ENCODE measurements around the gene PLXNC1.
A peak's percentile ranks its signal among the peaks of the same experiment; 100 is the strongest.

PLXNC1 gene

DNA sequence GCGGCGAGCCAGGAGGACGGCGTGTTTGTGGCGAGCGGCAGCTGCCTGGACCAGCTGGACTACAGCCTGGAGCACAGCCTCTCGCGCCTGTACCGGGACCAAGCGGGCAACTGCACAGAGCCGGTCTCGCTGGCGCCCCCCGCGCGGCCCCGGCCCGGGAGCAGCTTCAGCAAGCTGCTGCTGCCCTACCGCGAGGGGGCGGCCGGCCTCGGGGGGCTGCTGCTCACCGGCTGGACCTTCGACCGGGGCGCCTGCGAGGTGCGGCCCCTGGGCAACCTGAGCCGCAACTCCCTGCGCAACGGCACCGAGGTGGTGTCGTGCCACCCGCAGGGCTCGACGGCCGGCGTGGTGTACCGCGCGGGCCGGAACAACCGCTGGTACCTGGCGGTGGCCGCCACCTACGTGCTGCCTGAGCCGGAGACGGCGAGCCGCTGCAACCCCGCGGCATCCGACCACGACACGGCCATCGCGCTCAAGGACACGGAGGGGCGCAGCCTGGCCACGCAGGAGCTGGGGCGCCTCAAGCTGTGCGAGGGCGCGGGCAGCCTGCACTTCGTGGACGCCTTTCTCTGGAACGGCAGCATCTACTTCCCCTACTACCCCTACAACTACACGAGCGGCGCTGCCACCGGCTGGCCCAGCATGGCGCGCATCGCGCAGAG lies 873 bp downstream of the PLXNC1 start:
- no peak overlapping the region for H3K9ac ChIP-seq (ENCODE audit: low read depth, low read length)
- peaks cover 12% of the 10 kb centered on the region; the same call in 1 of the 2 replicates for H3K4me1 ChIP-seq (ENCODE audit: insufficient read depth, low read length)
- H3K4me3 ChIP-seq (ENCODE audit: low read length): peak overlapping the region; percentile 64
- H3K27ac ChIP-seq (ENCODE audit: low read length): no peak overlapping the region
- peaks cover 95% of the 10 kb centered on the region for H3K27me3 ChIP-seq (ENCODE audit: insufficient read depth, low read length)
- no peaks in the 10 kb centered on the region for H3K36me3 ChIP-seq (ENCODE audit: insufficient read depth, low read depth, low read length)
- H3K9me3 ChIP-seq (ENCODE audit: insufficient read depth, low read depth, low read length): no peaks in the 10 kb centered on the region

DNA sequence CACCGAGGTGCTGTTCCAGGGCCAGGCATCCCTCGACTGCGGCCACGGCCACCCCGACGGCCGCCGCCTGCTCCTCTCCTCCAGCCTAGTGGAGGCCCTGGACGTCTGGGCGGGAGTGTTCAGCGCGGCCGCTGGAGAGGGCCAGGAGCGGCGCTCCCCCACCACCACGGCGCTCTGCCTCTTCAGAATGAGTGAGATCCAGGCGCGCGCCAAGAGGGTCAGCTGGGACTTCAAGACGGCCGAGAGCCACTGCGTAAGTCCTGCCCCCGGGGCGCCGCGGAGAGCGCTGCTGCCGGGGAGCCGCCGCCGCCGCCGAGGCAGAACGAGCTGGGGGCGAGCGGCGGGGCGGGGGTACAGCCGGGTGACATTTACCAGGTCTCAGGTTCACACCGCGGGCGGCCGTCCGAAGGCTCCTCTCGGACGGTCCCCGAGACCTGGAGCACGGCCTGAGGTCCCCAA lies 1.4 kb downstream of the PLXNC1 start:
- H3K36me3 ChIP-seq (ENCODE audit: insufficient read depth, low read depth, low read length): no peaks in the 10 kb centered on the region
- H3K27ac ChIP-seq (ENCODE audit: low read length): no peak overlapping the region
- H3K9ac ChIP-seq (ENCODE audit: low read depth, low read length): no peak overlapping the region
- H3K27me3 ChIP-seq (ENCODE audit: insufficient read depth, low read length): peaks cover 95% of the 10 kb centered on the region
- H3K9me3 ChIP-seq (ENCODE audit: insufficient read depth, low read depth, low read length): no peaks in the 10 kb centered on the region
- peak overlapping the region; percentile 64 for H3K4me3 ChIP-seq (ENCODE audit: low read length)
- peaks cover 12% of the 10 kb centered on the region; the same call in 1 of the 2 replicates for H3K4me1 ChIP-seq (ENCODE audit: insufficient read depth, low read length)

DNA sequence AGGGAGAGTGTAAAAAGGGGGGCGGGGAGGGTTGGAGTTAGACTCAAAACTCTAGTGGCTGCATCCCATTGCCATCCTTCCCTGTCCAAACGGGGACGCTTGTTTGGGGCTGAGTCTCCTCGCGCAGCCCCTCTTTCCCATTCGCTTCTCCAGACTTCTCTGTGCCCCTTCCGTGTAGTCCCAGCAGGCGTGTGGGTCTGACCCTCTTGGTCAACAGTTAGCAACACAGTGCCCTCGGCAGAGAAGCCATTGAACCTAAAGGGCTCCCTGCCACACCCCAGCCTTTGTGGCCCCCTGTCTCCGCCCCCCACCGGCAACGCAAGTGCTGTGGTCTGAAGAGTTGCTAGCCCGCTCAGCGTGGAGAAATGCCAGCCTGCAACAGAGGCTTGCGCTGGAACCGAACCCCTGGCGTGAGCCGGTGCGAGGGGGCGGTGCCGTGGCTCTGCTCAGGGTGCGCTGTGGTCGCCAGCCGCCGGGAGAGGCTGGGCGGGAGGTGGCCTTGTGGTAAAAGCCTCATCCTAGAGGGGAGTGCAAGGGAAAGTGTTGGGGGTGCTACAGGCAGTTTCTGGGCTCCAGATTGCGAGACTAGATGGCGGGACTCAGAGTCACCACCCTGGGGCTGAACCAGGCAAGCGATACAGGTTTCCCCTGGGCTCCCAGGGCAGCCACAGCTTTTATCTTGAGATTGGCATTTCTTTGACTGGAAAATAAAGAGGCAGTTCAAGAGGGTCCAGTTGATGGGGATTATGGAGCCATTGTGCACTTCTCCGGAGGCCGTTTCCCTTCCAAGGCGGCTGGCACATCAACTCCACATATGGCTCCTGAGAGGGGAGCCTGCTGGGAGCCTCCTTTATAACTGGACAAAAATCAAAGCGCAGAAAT lies 2.1 kb downstream of the PLXNC1 start:
- H3K36me3 ChIP-seq (ENCODE audit: insufficient read depth, low read depth, low read length): no peaks in the 10 kb centered on the region
- peak overlapping the region; percentile 64 for H3K4me3 ChIP-seq (ENCODE audit: low read length)
- H3K27ac ChIP-seq (ENCODE audit: low read length): no peak overlapping the region
- H3K9ac ChIP-seq (ENCODE audit: low read depth, low read length): no peak overlapping the region
- H3K9me3 ChIP-seq (ENCODE audit: insufficient read depth, low read depth, low read length): no peaks in the 10 kb centered on the region
- H3K27me3 ChIP-seq (ENCODE audit: insufficient read depth, low read length): peaks cover 95% of the 10 kb centered on the region
- peaks cover 12% of the 10 kb centered on the region; the same call in 1 of the 2 replicates for H3K4me1 ChIP-seq (ENCODE audit: insufficient read depth, low read length)

DNA sequence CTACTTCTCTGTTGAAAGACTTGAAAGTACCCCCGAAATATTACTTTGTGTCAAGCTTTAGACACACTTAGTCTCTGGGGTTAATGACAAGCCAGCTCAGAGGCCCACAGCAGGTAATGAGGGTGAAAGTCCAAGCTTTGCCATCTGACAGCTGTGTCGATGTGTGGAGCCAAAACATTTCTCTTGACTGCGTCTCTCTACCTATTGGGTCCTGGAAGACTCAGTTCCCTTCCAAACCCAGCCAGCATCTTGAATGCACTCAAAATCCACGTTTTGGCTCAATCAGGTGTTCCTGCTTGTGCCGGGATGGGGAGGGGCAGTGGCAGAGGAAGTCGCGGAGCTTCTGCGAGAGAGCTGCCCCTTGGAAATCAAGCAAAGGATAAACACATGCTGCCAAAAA lies 3.2 kb downstream of the PLXNC1 start:
- H3K9ac ChIP-seq (ENCODE audit: low read depth, low read length): no peak overlapping the region
- peaks cover 94% of the 10 kb centered on the region for H3K27me3 ChIP-seq (ENCODE audit: insufficient read depth, low read length)
- peak overlapping the region; percentile 64; the same call in 1 of the 2 replicates for H3K4me3 ChIP-seq (ENCODE audit: low read length)

DNA sequence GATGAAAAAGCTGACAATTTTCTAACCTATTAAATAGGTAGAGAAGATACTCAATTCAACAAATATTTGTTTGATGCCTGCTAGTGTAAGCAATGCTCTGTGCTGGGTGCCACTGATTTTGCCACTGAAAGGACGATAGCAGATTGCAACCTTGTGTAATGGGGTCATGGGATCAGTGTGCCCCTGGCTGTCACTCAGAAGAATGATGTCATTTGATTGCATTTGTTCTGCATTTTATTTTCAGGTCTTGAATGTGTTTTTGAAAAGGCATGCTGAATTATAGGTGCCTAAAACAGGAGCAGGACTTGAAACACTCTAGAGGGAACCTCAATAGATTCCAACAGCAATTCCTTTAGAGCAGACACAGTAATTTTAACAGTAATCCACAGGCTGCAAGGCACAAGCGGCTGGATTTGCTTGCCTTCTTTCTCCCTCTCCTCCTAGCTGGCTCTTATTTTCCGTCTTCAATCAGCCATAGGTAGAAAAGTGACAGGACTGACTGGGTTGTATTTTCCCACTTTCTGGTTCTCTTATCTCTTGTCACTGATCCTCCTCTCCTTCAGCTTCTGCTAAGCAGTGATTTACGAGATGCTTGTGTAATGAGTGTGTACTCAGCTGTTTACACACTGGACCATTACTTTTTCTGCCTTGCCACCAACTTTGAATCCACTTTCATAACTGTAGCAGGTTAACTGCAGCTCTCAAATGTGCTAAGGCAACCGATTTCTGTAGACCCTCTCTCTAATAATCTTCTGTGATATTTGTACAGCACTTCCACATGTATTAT lies 4.1 kb downstream of the PLXNC1 start:
- no peak overlapping the region for H3K27ac ChIP-seq (ENCODE audit: low read length)
- no peaks in the 10 kb centered on the region for H3K36me3 ChIP-seq (ENCODE audit: insufficient read depth, low read depth, low read length)
- no peak overlapping the region; the same call in 1 of the 2 replicates for H3K4me3 ChIP-seq (ENCODE audit: low read length)
- H3K27me3 ChIP-seq (ENCODE audit: insufficient read depth, low read length): peaks cover 93% of the 10 kb centered on the region
- no peak overlapping the region for H3K9ac ChIP-seq (ENCODE audit: low read depth, low read length)
- H3K4me1 ChIP-seq (ENCODE audit: insufficient read depth, low read length): peaks cover 12% of the 10 kb centered on the region; the same call in 1 of the 2 replicates
- no peaks in the 10 kb centered on the region for H3K9me3 ChIP-seq (ENCODE audit: insufficient read depth, low read depth, low read length)

More for the DNA sequence above, 3.2 kb downstream of the PLXNC1 start:
- peaks cover 12% of the 10 kb centered on the region; the same call in 1 of the 2 replicates for H3K4me1 ChIP-seq (ENCODE audit: insufficient read depth, low read length)
- no peaks in the 10 kb centered on the region for H3K36me3 ChIP-seq (ENCODE audit: insufficient read depth, low read depth, low read length)
- no peaks in the 10 kb centered on the region for H3K9me3 ChIP-seq (ENCODE audit: insufficient read depth, low read depth, low read length)
- H3K27ac ChIP-seq (ENCODE audit: low read length): no peak overlapping the region

DNA sequence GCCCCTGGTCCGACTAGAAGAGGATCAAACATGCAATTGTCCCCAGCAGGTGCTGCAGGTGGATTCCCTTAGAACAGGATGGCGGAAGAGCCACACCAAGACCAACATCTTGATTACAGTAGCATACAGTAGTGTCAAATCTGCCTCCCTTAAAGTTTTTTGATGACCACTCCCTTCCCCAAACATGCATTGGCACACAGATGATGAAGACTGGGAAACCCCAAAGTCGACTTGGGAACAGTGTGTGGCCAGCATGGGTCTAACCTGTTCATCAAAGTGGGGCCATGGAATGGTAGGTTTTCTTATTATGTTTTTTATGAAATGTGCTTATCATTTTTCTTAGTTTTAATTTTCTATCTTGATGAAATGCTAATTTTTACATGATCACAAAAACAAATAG lies 8.8 kb downstream of the PLXNC1 start:
- Histone ChIP-seq H3K36me3 (ENCODE audit: insufficient read depth, low read depth, low read length) (no peaks in the 10 kb centered on the region), H3K27ac (ENCODE audit: low read length) (no peak overlapping the region), H3K4me1 (ENCODE audit: insufficient read depth, low read length) (peaks cover 7% of the 10 kb centered on the region; the same call in 1 of the 2 replicates), H3K27me3 (ENCODE audit: insufficient read depth, low read length) (peaks cover 76% of the 10 kb centered on the region), H3K9ac (ENCODE audit: low read depth, low read length) (no peak overlapping the region), H3K4me3 (ENCODE audit: low read length) (no peak overlapping the region), H3K9me3 (ENCODE audit: insufficient read depth, low read depth, low read length) (no peaks in the 10 kb centered on the region)

DNA sequence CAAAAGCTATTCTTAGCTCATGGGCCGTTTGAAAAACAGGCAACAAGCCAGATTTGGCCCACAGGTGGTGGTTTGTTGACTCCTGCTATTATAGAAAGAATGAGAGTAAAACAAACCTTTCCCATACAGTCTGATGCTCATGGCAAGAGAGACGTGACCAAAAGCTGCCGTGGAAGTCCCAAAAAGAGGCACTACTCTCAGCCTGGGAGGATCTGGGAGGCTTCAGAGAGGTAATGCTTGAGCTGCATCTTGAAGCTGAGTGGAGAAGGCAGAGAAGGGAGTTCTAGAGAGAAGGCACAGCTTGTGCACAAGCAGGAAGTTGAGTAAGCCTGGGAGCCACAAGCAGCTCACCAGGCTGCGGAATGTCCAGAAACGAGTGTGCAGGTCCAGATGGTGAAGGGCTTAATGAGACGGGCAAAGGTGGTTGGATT lies 9.6 kb downstream of the PLXNC1 start:
- no peaks in the 10 kb centered on the region for H3K9me3 ChIP-seq (ENCODE audit: insufficient read depth, low read depth, low read length)
- H3K36me3 ChIP-seq (ENCODE audit: insufficient read depth, low read depth, low read length): no peaks in the 10 kb centered on the region
- no peak overlapping the region for H3K27ac ChIP-seq (ENCODE audit: low read length)
- H3K27me3 ChIP-seq (ENCODE audit: insufficient read depth, low read length): peaks cover 74% of the 10 kb centered on the region
- H3K4me1 ChIP-seq (ENCODE audit: insufficient read depth, low read length): no peaks in the 10 kb centered on the region
- H3K9ac ChIP-seq (ENCODE audit: low read depth, low read length): no peak overlapping the region
- H3K4me3 ChIP-seq (ENCODE audit: low read length): no peak overlapping the region

DNA sequence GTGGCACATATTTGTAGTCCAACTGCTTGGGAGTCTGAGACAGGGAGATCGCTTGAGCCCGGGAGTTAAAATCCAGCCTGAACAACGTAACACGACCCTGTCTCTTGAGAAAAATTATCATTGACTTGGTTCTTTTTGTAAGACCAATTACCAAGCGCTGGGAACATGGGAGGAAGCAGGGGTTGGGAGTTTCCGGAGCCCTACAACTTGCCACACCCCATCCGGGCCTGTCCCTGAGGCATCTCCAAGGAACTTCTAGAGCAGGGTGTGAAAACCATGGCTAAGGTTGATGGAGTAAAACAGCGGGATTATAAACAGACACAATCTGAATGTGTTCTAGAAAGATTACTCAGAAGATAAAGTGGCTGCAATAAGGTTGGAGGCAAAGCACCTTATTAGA lies 10.3 kb downstream of the PLXNC1 start:
- H3K9ac ChIP-seq (ENCODE audit: low read depth, low read length): no peak overlapping the region

DNA sequence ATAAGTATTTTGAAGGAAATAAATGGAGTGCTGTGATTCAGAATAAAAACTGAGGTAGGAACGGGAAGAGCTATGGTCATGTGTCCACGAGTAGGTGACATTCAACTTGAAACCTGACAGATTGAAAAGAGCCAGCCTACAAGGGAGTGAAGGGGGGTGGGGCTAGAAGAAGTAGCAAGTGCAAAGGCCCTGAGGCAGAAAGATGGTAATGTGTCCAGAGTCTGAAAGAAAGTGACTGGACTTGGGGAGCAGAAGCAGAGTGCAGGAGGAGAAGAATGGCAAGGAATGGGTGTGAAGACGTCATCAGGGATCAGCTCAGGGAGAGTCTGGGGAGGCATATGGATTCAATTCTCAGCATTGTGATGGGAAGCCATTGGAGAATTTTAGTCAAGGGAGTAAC lies 13.7 kb downstream of the PLXNC1 start:
- no peak overlapping the region for H3K4me3 ChIP-seq (ENCODE audit: low read length)
- H3K27me3 ChIP-seq (ENCODE audit: insufficient read depth, low read length): peaks cover 74% of the 10 kb centered on the region
- H3K4me1 ChIP-seq (ENCODE audit: insufficient read depth, low read length): peaks cover 18% of the 10 kb centered on the region
- no peaks in the 10 kb centered on the region for H3K9me3 ChIP-seq (ENCODE audit: insufficient read depth, low read depth, low read length)
- no peaks in the 10 kb centered on the region for H3K36me3 ChIP-seq (ENCODE audit: insufficient read depth, low read depth, low read length)
- H3K9ac ChIP-seq (ENCODE audit: low read depth, low read length): no peak overlapping the region
- H3K27ac ChIP-seq (ENCODE audit: low read length): no peak overlapping the region

More for the DNA sequence above, 10.3 kb downstream of the PLXNC1 start:
- no peak overlapping the region for H3K4me3 ChIP-seq (ENCODE audit: low read length)
- H3K27ac ChIP-seq (ENCODE audit: low read length): no peak overlapping the region
- H3K9me3 ChIP-seq (ENCODE audit: insufficient read depth, low read depth, low read length): no peaks in the 10 kb centered on the region
- no peaks in the 10 kb centered on the region for H3K36me3 ChIP-seq (ENCODE audit: insufficient read depth, low read depth, low read length)
- no peaks in the 10 kb centered on the region for H3K4me1 ChIP-seq (ENCODE audit: insufficient read depth, low read length)
- H3K27me3 ChIP-seq (ENCODE audit: insufficient read depth, low read length): peaks cover 73% of the 10 kb centered on the region

DNA sequence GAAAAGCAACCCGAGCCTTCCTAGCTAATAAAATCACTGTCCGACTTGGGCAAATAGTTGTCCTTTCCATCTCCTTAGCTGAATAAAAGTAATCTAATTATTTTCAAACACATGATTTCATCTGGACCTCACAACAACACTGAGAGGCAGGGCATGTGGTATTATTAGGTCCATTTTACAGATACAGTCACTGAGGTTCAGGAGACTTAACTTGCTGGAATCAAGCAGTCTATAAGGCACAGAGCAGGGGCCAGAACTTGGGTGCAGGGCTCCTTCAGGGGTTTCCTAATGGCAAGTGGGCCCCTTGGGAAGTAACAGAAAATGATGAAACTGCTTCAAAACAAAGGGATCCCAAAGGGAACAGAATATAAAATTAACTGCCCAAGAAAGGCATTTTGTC lies 15.5 kb downstream of the PLXNC1 start:
- H3K36me3 ChIP-seq (ENCODE audit: insufficient read depth, low read depth, low read length): no peaks in the 10 kb centered on the region
- H3K4me1 ChIP-seq (ENCODE audit: insufficient read depth, low read length): peaks cover 18% of the 10 kb centered on the region
- no peaks in the 10 kb centered on the region for H3K9me3 ChIP-seq (ENCODE audit: insufficient read depth, low read depth, low read length)
- no peak overlapping the region for H3K4me3 ChIP-seq (ENCODE audit: low read length)
- no peak overlapping the region for H3K9ac ChIP-seq (ENCODE audit: low read depth, low read length)
- no peak overlapping the region for H3K27ac ChIP-seq (ENCODE audit: low read length)
- H3K27me3 ChIP-seq (ENCODE audit: insufficient read depth, low read length): peaks cover 85% of the 10 kb centered on the region

DNA sequence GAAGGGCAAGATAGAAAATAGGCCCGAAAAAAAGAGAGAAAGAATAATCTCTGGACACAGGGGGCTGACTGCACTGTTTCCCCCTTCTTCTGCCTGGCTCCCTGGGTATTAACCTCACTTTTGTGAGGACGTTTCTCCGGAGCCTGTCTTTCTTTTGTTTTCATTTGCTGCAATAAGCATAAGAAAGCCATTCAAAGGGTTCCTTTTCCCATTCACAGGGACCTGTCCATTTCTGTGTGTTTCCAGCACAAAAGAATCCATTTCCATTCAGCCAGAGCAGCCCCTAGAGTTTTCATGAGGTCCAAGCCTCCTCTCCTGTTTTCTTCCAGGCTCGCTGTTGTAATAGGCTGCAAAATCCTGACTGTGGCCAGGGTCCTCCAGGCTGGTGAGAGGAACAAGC lies 16.8 kb downstream of the PLXNC1 start:
- Histone ChIP-seq H3K9me3 (ENCODE audit: insufficient read depth, low read depth, low read length) (no peaks in the 10 kb centered on the region), H3K27ac (ENCODE audit: low read length) (no peak overlapping the region), H3K9ac (ENCODE audit: low read depth, low read length) (no peak overlapping the region), H3K4me1 (ENCODE audit: insufficient read depth, low read length) (peaks cover 18% of the 10 kb centered on the region), H3K4me3 (ENCODE audit: low read length) (peak overlapping the region; percentile 16; the same call in 1 of the 2 replicates), H3K36me3 (ENCODE audit: insufficient read depth, low read depth, low read length) (no peaks in the 10 kb centered on the region), H3K27me3 (ENCODE audit: insufficient read depth, low read length) (peaks cover 89% of the 10 kb centered on the region)
